ENCODE measurements around the gene FDXACB1.

GRCh38 chr11:111923351-111923788 lies 44.4 kb upstream of the FDXACB1 start:
- TF ChIP-seq CTCF (IDR thresholded peaks at IDR 0.05) = no peak
- no peak for TF ChIP-seq POLR2AphosphoS5 (IDR thresholded peaks at IDR 0.05)

Measured in sigmoid colon (tissue), 4 donors.